Raji (cell line): ENCODE measurements around the gene UGT1A5.

Source experiments
- POLR2A ChIP-seq: IDR thresholded peaks from 2 replicates; pipeline ENCODE4 v1.6.1; 2011; ENCODE audit warnings: low read depth, low read length, control low read depth; ENCODE audit not compliant: insufficient read depth

Gene UGT1A5

DNA sequence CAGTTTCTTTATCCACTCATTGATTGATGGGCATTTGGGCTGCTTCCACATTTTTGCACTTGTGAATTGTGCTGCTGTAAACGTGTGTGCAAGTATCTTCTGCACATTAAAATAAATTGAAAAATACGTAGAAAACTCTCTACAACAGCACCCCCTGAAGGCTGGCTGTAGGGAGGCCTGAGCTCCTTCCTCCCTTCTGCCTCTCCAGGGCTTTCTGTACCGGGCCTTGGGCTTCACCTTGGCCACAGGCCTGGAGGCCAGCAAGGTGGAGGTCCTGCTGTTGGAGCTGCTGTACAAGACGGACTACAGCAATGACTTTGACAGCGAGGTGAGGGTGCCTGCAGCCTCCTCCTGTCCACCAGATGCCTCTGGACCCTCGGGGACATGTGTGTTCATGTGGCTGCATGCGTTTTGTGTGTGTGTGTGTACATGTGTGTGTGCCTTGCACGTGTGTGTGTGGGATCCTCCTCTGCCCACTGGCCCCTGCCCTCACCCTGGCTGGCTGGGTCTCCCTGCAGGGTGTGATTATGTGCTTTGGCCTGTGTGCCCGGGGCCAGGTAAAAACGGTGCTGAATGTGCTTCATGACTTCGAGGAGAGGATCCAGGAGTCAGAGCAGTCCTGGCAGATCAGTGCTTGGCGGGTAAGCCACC, 94.6 kb downstream of the UGT1A5 start:
- TF ChIP-seq POLR2A: no peak

DNA sequence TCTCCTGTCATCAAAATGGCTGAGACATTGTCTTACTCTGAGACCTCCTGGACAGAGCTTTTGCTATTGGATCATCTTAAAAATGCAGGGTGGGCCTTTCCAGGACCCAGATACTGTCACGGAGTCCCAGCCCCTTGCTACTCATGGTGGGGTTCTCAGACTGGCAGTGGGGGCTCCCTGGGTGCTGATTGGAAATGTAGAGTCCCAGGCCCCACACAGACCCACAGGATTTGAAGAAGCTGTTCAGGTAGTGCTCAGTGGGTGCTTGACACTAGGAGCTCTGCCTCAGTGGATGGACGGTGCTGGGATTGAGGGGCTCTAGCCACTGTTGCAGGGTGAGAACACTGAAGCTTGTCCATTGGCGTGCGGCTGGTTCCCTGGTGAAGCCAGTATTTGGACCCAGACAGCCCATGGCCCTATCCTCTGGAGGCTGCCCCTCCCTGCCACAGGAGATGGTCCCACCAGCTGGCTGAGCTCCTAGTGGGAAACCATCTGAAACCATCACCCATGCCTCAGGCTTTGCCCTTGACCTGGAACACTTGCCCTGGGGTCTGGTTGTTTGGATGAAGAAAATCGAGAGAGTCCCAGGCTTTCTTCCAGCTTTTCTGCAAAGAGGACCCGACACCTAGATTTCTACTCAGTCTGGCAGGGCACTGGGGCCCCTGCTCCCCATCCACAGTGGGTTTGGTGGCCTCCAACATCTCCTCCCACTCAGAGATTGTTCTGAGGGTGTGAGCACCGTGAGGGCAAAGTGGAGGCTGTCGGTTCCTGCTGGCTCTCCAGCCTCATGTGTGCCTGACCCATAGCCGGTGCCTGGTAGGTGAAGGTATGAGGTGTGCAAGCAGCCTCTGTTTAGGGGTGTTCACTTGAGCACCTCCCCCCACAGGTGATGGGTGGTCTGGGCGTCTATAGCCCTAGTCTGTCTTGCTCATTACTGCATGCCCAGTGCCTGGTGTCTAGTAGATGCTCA, 95.5 kb downstream of the UGT1A5 start:
- no peak for TF ChIP-seq POLR2A

DNA sequence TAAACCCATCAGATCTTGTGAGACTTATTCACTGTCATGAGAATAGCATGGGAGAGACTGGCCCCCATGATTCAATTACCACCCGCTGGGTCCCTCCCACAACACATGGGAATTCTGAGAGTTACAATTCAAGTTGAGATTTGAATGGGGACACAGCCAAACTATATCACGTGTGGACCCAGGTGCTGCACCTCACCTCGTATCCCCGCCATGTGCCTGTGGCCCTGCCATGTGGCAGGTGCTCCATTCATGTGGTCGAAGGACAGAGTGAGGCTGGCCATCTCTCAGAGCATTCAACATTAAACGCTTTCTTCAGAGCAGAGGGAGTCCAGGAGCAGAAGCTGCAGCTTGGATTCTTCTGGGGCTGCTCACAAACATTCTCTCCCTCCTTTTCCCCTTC, 97.7 kb downstream of the UGT1A5 start:
- TF ChIP-seq POLR2A: no peak

DNA sequence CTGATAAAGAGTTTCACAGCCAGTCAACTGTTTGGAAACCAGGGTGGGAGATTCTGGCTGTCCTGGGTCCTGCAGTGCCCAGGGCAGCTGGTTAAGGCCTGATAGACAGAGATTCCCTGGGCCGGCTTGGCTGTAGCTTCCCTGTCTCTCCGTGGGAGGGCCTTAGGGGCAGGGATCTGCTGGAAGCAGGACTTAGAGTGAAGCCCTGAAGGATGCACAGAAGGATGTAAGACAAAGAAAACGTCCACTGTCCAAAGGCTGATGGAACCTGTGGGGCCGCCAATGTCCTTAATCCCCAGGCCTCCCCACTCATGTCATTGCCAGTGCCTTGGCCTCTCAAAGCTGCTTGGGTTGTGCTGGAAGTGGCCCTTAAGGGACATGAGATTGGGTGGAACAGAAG, 98.4 kb downstream of the UGT1A5 start:
- TF ChIP-seq POLR2A: no peak

DNA sequence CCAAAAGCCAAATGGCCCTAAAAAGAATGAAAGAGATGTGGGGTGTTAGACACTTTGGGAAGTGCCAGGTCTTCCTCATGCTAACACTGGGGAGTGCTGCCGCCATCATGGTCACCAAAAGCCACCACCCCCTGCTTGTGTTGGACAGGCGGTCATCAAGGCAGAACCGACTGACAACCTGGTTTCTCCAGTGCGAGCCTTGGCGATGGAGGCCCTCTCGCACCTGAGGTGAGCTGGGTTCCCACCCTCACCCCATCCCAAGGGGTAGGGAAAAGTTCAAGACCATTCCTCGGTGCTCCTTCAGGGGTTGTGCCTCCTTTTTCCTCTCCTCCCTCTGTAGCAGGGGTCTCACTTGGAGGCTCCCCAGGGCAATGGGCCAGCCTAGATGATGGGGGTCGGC, 99.0 kb downstream of the UGT1A5 start:
- no peak for TF ChIP-seq POLR2A

DNA sequence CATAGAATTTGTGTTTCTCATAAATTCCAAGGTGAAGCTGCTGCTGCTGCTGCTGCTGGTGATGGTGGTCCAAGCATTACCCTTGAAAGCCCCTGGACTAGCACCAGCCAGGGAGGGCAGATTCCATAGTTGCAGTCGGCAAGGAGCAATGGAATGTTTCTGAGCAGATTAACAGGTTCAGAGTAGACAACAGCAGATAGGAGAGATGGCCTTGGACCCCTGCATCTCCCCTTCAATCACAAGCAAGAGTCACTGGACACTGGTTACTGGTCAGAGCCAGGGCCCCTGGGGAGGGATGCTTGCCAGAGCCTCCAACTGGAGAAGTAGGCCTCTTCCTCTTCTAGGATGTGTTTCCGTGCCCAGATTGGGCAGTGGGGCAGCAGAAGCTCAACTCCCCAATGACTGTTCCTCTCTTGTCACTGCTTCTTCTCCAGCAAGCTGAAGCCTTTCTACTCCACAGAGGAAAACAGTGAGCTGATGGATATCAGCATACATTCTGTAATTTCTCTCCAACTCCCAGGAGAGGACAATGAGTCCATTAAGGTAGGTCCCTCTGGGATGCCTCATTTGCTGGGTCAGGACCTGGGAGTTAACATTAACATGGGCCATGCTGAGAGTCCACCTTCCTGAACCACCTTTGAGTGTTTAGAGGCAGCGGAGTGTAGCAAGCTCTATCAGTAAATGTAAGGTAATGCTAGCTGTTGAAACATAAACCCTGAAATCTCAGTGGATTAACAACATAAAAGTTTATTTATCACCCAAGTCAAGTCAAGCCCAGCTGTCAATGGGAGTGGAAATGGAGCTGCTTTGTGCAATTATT, 100.7 kb downstream of the UGT1A5 start:
- TF ChIP-seq POLR2A: no peak

DNA sequence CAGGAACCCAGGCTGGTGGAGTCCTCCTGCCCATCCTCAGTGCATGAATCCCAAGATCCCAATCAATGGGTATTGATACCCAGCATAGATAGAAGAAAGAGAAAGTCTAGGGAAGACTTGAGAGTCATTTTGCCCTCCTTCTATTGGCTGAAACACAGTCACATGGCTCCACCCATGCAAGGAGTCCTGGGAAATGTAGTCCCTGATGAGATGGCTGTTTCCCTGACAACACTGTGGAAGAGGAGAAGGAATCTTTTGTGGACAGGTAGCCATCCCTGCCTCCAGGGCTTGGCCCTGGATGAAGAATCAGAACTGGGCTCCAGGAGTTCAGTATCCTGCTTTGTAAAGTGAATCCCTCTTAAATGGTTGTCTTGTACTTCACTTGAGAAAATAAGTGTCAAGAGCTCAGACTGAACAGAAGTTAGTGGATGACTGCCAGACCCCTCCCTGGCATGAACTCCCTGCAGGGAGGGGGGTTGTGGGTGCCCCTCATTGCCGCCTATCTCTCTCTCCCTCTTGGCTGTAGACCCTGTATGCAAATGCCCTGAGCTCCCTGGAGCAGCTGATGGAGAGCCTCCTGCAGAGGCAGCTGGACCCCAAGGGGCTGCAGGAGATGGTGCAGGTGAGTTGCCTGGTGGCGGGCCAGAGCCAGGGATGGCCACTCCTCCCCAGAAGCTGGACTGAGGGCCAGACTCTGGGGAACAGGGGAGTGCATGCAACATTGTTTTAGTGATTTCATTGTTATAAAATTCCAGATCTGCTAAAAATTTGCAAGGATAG, 101.5 kb downstream of the UGT1A5 start:
- TF ChIP-seq POLR2A: no peak

DNA sequence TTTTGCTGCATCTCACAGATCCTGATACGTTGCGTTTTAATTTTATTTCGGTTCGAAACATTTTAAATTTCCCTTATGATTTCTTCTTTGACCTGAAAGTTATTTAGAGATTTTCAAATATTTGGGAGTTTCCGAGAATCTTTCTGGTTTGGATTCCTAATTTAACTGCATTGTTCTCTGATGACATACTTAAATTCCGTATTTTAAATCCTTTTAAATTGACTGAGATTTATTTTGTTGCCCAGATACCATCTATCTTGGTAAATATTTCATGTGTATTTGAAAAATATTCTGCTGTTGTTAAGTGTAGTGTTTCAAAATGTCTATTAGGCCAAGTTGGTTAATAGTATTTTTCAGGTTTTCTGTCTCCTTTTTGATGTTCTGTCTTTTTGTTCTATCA, 103.2 kb downstream of the UGT1A5 start:
- TF ChIP-seq POLR2A: no peak

DNA sequence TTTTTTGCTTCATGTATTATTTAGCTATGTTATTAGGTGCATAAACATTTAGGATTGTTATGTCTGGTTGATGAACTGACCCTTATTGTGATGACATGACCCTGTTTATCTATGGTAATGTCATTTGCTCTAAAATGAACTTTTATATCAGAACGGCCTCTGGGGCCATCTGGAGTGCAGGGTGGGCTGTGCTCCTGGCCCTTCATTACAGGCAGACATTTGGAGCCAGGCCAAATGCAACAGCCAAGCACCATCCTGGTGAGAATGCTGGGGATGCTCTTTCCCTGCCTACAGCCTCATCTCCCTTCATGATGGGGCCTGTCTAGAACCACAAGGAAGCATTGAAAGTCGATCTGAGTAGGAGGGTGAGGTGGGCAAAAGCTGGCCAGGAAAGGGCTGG, 103.6 kb downstream of the UGT1A5 start:
- no peak for TF ChIP-seq POLR2A

DNA sequence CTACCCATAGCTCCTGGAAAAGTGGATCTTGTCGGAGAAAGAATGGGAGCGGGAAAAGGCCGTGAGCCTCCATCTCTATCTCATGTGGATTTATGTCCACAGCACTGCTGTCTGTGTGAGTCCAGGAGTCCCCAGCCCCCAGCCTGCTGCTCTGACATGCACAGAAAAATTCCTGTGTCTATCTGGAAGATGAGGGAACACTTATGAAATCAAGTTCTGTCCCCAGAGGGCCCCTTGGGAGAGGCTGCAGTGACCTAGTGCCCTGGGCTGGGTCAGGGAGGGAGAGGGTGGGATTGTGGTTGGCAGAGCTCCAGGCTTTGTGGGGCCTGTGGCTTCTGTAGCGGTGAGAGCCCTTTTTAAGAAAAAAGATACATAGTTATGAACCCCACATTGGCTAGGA, 104.1 kb downstream of the UGT1A5 start:
- TF ChIP-seq POLR2A: no peak

DNA sequence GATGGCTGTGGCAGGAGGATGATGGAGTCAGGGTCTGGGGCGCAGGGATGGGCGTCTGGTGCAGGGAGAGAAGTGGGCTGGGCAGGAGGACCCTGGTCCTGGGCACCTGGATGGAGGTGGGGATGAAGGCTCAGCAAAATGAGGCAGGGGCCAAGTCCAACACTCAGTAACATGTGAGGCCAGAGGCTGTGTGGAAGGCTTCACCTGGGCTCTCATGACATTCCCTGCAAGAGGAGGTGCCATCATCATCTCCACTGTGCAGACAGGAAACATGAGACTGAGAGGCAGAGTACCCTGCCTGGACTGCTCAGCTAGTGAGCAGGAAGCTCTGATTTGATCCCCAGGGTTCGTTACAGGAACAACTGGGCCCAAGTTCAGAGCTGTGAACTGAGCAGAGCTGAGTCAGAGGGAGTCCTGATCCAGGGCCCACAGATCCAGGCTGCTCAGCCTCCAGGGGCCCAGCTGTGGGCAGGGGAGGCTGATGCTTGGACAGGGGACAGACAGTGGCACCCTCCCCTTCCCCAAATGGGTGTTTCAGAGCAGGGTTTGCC, 104.7 kb downstream of the UGT1A5 start:
- no peak for TF ChIP-seq POLR2A

DNA sequence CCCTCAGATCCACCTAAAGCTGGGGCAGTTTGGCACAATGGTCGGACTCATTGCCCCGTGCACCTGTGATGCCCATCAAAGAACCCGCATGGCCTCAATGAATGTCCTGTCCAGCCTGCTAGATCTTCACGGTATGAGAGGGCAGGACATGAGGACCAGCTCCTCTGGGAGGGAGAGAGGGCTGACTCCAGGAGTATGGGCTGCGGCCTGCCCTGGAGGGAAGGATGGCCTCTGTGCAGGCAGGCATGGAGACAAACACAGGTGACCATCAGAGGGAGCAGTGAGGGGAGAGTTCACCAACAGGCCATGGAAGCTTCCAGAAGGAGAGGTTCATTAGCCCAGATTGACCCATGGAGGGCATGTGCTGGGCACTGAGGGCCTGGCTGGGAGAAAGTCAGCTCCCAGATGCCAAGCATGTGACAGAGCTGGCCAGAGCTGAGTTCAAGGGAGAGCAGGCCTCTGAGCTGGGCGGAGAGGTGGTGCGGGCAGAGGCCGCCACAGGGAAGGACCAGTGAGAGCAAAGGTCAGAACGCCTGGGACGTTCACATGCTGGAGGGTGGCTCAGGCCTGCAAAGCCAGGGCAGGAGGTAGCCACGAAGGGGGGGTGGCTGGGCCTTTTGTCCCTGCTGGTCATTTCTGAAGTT, 105.4 kb downstream of the UGT1A5 start:
- no peak for TF ChIP-seq POLR2A

DNA sequence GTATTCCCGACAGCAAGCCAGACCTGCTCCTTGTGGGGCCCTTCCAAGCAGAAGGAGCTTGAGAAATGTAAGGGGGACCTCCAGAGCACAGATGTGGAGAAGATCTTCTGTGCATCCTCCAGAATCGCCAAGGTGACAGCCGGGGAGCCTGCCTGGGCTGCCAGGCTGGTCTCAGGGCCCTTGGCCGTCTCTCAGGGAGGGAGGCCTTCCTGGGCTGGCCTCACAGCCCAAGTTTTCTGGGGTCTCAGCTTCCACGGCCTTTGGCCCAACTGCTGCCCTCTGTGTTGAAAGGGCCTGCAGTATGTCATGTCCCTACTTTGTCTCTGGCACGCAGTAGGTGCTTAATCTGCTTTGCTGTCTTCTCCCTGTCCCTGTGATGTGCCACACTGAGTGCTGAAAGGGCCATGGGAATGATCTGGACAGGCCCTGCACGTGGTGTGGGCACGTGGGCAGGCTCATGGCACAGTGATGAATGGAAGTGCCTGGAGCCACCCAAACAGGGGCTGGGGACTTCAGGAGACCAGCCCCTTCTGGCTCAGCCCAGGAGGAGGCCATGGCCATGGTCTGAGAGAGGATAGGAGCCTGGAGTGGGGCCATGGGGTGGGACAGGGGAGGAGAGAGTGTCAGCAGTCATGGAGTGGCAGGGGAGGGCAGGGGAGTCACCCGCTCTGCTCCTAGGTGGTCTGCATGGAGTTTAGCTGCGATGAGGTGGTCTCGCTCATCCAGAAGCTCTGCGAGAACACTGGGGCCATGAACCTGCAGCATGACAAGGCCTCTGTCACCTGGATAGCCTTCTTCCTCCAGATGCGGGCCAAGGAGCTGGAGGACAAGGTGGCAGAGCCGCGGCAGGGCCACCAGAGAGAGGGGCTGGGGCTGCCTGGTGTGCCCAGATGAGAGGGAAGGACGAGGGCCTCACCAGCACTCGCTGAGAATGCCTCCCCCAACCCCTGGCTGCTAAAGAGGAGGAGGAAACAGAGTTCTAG, 106.2 kb downstream of the UGT1A5 start:
- no peak for TF ChIP-seq POLR2A
